H1 (cell line): ENCODE data around the gene CIC. TPM values are rescaled to one million over a fixed set of nuclear protein-coding genes. Genes with fewer than 3 reads are reported as not detected.
A peak's percentile ranks its signal among the peaks of the same experiment; 100 is the strongest.

Experiments
- CTBP2 ChIP-seq: IDR thresholded peaks from 2 replicates; pipeline ENCODE4 v1.7.0; 2011; ENCODE audit warnings: borderline replicate concordance, mild to moderate bottlenecking, moderate library complexity, mixed read lengths, low read length; ENCODE audit not compliant: insufficient read depth, insufficient read length
- E2F6 ChIP-seq: IDR thresholded peaks from 2 replicates; pipeline ENCODE4 v1.6.1; 2012; ENCODE audit warnings: inconsistent platforms
- FOSL1 ChIP-seq: IDR thresholded peaks from 2 replicates; pipeline ENCODE4 v1.6.1; 2011; ENCODE audit warnings: mild to moderate bottlenecking, low read depth, low read length, moderate library complexity; ENCODE audit not compliant: insufficient read depth
- GTF2F1 ChIP-seq: IDR thresholded peaks from 2 replicates; pipeline ENCODE4 v1.6.1; 2012; ENCODE audit warnings: low read depth, low read length, improper control_type of control experiment, borderline replicate concordance
- KDM5A ChIP-seq: fragments of 200-600 bp; IDR thresholded peaks from 2 replicates; pipeline ENCODE4 v1.7.1; 2012; ENCODE audit warnings: mild to moderate bottlenecking, low read length, inconsistent platforms, mixed read lengths
- PHF8 ChIP-seq: fragments of 200-600 bp; sonication (generic); conservative IDR thresholded peaks from 2 replicates; pipeline ENCODE4 v1.7.1; 2012; ENCODE audit warnings: low read depth, mild to moderate bottlenecking, inconsistent platforms, low read length, moderate library complexity
- RNF2 ChIP-seq: fragments of 200-900, 300-1000 bp; sonication (generic); IDR thresholded peaks from 2 replicates; pipeline ENCODE4 v1.7.1; 2016; ENCODE audit warnings: borderline replicate concordance, low read depth, mild to moderate bottlenecking, antibody characterized with exemption, low read length; ENCODE audit not compliant: poor library complexity, severe bottlenecking; ENCODE audit errors: missing control alignments
- SIN3A ChIP-seq, 2 experiments: IDR thresholded peaks in 1 of 2; conservative IDR thresholded peaks in 1 of 2; 2 replicates each; pipeline ENCODE4 v1.6.1; 2011 to 2012; ENCODE audit warnings: low read length in 2 of 2, improper control_type of control experiment in 1 of 2, low read depth in 1 of 2, mild to moderate bottlenecking in 1 of 2
- SP4 ChIP-seq: IDR thresholded peaks from 2 replicates; pipeline ENCODE4 v1.6.1; 2012; ENCODE audit warnings: low read length, inconsistent platforms
- SRF ChIP-seq: IDR thresholded peaks from 2 replicates; pipeline ENCODE4 v1.6.1; 2011; ENCODE audit warnings: mild to moderate bottlenecking, low read depth, low read length, moderate library complexity
- SUZ12 ChIP-seq: fragments of 200-600 bp; sonication (generic); IDR thresholded peaks from 2 replicates; pipeline ENCODE4 v1.6.1; 2012; ENCODE audit warnings: mild to moderate bottlenecking, inconsistent platforms, low read length, moderate library complexity, mixed read lengths
- TAF1 ChIP-seq: IDR thresholded peaks from 2 replicates; pipeline ENCODE4 v1.6.1; 2011; ENCODE audit warnings: mild to moderate bottlenecking, low read depth, low read length
- TBP ChIP-seq: IDR thresholded peaks from 2 replicates; pipeline ENCODE4 v1.6.1; 2011; ENCODE audit warnings: low read depth, low read length, improper control_type of control experiment
- USF2 ChIP-seq: IDR thresholded peaks from 2 replicates; pipeline ENCODE4 v1.6.1; 2011; ENCODE audit warnings: low read length, improper control_type of control experiment
- polyA plus RNA-seq, 7 experiments: library from polyadenylated mRNA; depleted of rRNA in 3 of 7; stranded (reverse) in 5 of 7; unstranded in 2 of 7; fragments of >200 nt in 5 of 7; fragments of 200-250 nt in 2 of 7; gene quantifications; 1 replicate in 5 of 7; 2 replicates in 1 of 7; 4 replicates in 1 of 7; pipeline versions ENCODE4 v1.2.1 to v1.2.3, GENCODE V29; 2011 to 2013; ENCODE audit warnings: missing spikeins in 2 of 7, mixed read lengths in 2 of 7
- total RNA-seq: library from RNA; stranded (reverse); fragmentation: NEBNext Ultra II Directional; extraction: Animal tissue kit (Norgen Biotek cat#: 25700); gene quantifications from 2 replicates; pipeline ENCODE4 v1.2.1, GENCODE V29; 2021

The CIC gene
- total and polyA plus RNA-seq, 2 of the 8 experiments (the other 6 are each of a cell fraction or from before 2014, with no cell fraction given), result 13.2 to 43.6 TPM

GRCh38 chr19:42219812-42220750, 49.0 kb upstream of the CIC start, which contains the start of gene ZNF526 (continued):
- no peak for TF ChIP-seq SRF
- TF ChIP-seq RNF2, result no peak
- peak; percentile 66 for TF ChIP-seq PHF8
- TF ChIP-seq TAF1, result peak; percentile 84
- peak; percentile 38; the same call in 1 of the 2 replicates for TF ChIP-seq E2F6
- no peak for TF ChIP-seq SUZ12
- peak; percentile 69 to 73; a peak in 1 of 4 replicates for TF ChIP-seq SIN3A (conservative IDR thresholded peaks at IDR 0.05 in 1 of 2, IDR thresholded peaks at IDR 0.05 in 1 of 2; ENCODE audit: low read depth in 1 of 2, low read length in 2 of 2)
- peak; percentile 75; the same call in 1 of the 2 replicates for TF ChIP-seq FOSL1
- TF ChIP-seq TBP, result peak; percentile 76
- no peak; the same call in 1 of the 2 replicates for TF ChIP-seq KDM5A
- peak; percentile 86 for TF ChIP-seq USF2
- TF ChIP-seq CTBP2, result no peak
- TF ChIP-seq SP4, result peak; percentile 74; the same call in 1 of the 2 replicates
- no peak for TF ChIP-seq GTF2F1
